COR-L47 (cell line): Measurements from ENCODE around the gene C1orf50.
A peak's percentile ranks its signal among the peaks of the same experiment; 100 is the strongest.
"Not testable (repeated sequence)": the region's sequence is repeated elsewhere in the genome, so short reads cannot be mapped to it uniquely, and the experiment has no call there.

Experiments
- DNase-seq: peaks from one replicate; lab custom pipeline; 2025; lab: John Stamatoyannopoulos, UW

C1orf50 gene

GRCh38 chr1:42739753-42740700 lies 27.0 kb upstream of the C1orf50 start, which contains the start of gene CLDN19:
CLDN19 (minus strand) TSS chr1:42740236; CDS start chr1:42740063, 173 bp downstream.
- DNase-seq: no peak

- DNase-seq: no peak
Measured at GRCh38 chr1:42740851-42741580, 26.0 kb upstream of the C1orf50 start.

- no peak for DNase-seq
Measured at GRCh38 chr1:42741706-42742105, 25.3 kb upstream of the C1orf50 start.

GRCh38 chr1:42742141-42742540 lies 24.9 kb upstream of the C1orf50 start:
- no peak for DNase-seq

- no peak for DNase-seq
Measured at GRCh38 chr1:42742617-42743316, 24.3 kb upstream of the C1orf50 start.

- no peak for DNase-seq
Measured at GRCh38 chr1:42743317-42744147, 23.5 kb upstream of the C1orf50 start.

- DNase-seq: no peak
Measured at GRCh38 chr1:42744148-42744413, 23.0 kb upstream of the C1orf50 start.

GRCh38 chr1:42745851-42746250 lies 21.2 kb upstream of the C1orf50 start:
- no peak for DNase-seq

- DNase-seq: no peak
Measured at GRCh38 chr1:42746436-42747105, 20.5 kb upstream of the C1orf50 start.

GRCh38 chr1:42747125-42747524 lies 19.9 kb upstream of the C1orf50 start:
- no peak for DNase-seq

- DNase-seq: no peak
Measured at GRCh38 chr1:42748021-42748420, 19.0 kb upstream of the C1orf50 start.

- DNase-seq: no peak
Measured at GRCh38 chr1:42748461-42749410, 18.3 kb upstream of the C1orf50 start.

GRCh38 chr1:42750041-42750440 lies 17.0 kb upstream of the C1orf50 start:
- DNase-seq: no peak

GRCh38 chr1:42751511-42752070 lies 15.5 kb upstream of the C1orf50 start:
- not testable (repeated sequence) for DNase-seq

- DNase-seq: no peak
Measured at GRCh38 chr1:42752284-42752683, 14.8 kb upstream of the C1orf50 start.

GRCh38 chr1:42753070-42753469 lies 14.0 kb upstream of the C1orf50 start:
- no peak for DNase-seq

- DNase-seq: peak; percentile 70
Measured at GRCh38 chr1:42756956-42757891, 9.8 kb upstream of the C1orf50 start.

GRCh38 chr1:42757892-42758275 lies 9.2 kb upstream of the C1orf50 start:
- no peak for DNase-seq

GRCh38 chr1:42758641-42759040 lies 8.4 kb upstream of the C1orf50 start:
- DNase-seq: no peak
